ENCODE data around the gene AREG. TPM values are rescaled to one million over a fixed set of nuclear protein-coding genes. Genes with fewer than 3 reads are reported as not detected.

AREG gene
- total and polyA plus RNA-seq, 2 experiments from 2014 or later: 128 to 129 TPM

DNA sequence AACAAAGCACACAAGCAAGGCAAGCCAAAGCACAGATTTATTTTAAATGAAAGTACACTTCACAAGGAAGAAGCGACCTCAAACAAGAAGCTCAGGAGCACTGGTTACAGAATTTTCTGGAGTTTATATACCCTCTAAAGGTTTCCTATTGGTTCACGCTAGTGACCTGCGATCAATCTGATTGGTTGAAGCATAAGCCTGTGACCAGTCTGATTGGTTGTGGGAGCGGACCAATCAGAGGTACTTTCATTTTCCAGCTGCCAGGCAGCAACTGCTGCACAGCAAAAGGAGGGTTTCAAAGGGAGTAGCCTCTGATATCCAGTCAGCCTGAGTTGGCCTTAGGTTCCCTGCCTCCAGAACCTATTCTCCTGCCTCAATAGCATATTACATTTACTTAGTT lies 4.6 kb upstream of the AREG start:
- H3K27ac ChIP-seq: no peak overlapping the region
- no peak for DNase-seq (ENCODE audit: low spot score)
- H2AFZ ChIP-seq: no peak overlapping the region
- no peaks in the 10 kb centered on the region for H4K20me1 ChIP-seq (ENCODE audit: insufficient read depth, poor library complexity, severe bottlenecking)
- H3K9me3 ChIP-seq (ENCODE audit: low read depth): no peaks in the 10 kb centered on the region
- no peaks in the 10 kb centered on the region for H3K79me2 ChIP-seq
- no peaks in the 10 kb centered on the region for H3K27me3 ChIP-seq
- H3K36me3 ChIP-seq (replicated peaks; ENCODE audit: insufficient read depth, low read depth): no peaks in the 10 kb centered on the region
- H3K4me3 ChIP-seq: no peak overlapping the region
- H3K4me1 ChIP-seq (ENCODE audit: insufficient read depth): no peaks in the 10 kb centered on the region
- H3K4me2 ChIP-seq: no peak overlapping the region
- TF ChIP-seq, protein P1, sequence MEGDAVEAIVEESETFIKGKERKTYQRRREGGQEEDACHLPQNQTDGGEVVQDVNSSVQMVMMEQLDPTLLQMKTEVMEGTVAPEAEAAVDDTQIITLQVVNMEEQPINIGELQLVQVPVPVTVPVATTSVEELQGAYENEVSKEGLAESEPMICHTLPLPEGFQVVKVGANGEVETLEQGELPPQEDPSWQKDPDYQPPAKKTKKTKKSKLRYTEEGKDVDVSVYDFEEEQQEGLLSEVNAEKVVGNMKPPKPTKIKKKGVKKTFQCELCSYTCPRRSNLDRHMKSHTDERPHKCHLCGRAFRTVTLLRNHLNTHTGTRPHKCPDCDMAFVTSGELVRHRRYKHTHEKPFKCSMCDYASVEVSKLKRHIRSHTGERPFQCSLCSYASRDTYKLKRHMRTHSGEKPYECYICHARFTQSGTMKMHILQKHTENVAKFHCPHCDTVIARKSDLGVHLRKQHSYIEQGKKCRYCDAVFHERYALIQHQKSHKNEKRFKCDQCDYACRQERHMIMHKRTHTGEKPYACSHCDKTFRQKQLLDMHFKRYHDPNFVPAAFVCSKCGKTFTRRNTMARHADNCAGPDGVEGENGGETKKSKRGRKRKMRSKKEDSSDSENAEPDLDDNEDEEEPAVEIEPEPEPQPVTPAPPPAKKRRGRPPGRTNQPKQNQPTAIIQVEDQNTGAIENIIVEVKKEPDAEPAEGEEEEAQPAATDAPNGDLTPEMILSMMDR (IDR thresholded peaks at IDR 0.05; ENCODE audit: poor library complexity): no peak
- no peak for TF ChIP-seq EZH2phosphoT487 (IDR thresholded peaks at IDR 0.05; ENCODE audit: low read depth, severe bottlenecking, unreplicated experiment)
- no peak for TF ChIP-seq EZH2 (IDR thresholded peaks at IDR 0.05; ENCODE audit: borderline replicate concordance)
- no peaks in the 10 kb centered on the region for H3K9me2 ChIP-seq (replicated peaks; ENCODE audit: insufficient read depth)
- 87% methylated on average over 4 of the region's 4 CpGs for WGBS (ENCODE audit: low lambda C conversion rate, missing lambda C conversion rate)

DNA sequence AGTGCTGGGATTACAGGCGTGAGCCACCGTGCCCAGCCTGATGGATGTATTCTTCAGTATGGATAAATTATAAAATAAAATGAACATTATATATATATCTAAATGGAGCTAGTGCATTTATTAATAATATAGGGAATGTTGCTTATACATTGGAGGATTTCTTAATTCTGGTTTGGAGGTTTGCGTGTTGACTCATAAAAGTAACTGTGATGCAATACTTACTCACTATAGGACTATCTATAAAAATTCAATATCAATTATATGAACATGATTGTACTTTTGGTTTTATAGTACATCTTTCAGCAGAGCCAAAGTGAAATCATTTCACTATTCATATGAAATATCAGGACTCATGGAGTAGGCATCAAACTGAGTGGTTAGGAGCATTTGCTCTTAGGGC lies 3.2 kb upstream of the AREG start:
- no peaks in the 10 kb centered on the region for H3K36me3 ChIP-seq (replicated peaks; ENCODE audit: insufficient read depth, low read depth)
- H3K9me3 ChIP-seq (ENCODE audit: low read depth): no peaks in the 10 kb centered on the region
- H3K9me2 ChIP-seq (replicated peaks; ENCODE audit: insufficient read depth): no peaks in the 10 kb centered on the region
- no peaks in the 10 kb centered on the region for H3K27me3 ChIP-seq
- TF ChIP-seq, protein P1 (IDR thresholded peaks at IDR 0.05; ENCODE audit: poor library complexity): no peak
- TF ChIP-seq EZH2phosphoT487 (IDR thresholded peaks at IDR 0.05; ENCODE audit: low read depth, severe bottlenecking, unreplicated experiment) (no peak), EZH2 (IDR thresholded peaks at IDR 0.05; ENCODE audit: borderline replicate concordance) (no peak)
- H3K4me1 ChIP-seq (ENCODE audit: insufficient read depth): no peaks in the 10 kb centered on the region
- no peak overlapping the region for H3K4me3 ChIP-seq
- H2AFZ ChIP-seq: no peak overlapping the region
- no peaks in the 10 kb centered on the region for H4K20me1 ChIP-seq (ENCODE audit: insufficient read depth, poor library complexity, severe bottlenecking)
- H3K4me2 ChIP-seq: no peak overlapping the region
- over 99% methylated on average over 3 of the region's 3 CpGs for WGBS (ENCODE audit: low lambda C conversion rate, missing lambda C conversion rate)
- peaks cover 3% of the 10 kb centered on the region for H3K79me2 ChIP-seq
- H3K27ac ChIP-seq: no peak overlapping the region
- no peak for DNase-seq (ENCODE audit: low spot score)

DNA sequence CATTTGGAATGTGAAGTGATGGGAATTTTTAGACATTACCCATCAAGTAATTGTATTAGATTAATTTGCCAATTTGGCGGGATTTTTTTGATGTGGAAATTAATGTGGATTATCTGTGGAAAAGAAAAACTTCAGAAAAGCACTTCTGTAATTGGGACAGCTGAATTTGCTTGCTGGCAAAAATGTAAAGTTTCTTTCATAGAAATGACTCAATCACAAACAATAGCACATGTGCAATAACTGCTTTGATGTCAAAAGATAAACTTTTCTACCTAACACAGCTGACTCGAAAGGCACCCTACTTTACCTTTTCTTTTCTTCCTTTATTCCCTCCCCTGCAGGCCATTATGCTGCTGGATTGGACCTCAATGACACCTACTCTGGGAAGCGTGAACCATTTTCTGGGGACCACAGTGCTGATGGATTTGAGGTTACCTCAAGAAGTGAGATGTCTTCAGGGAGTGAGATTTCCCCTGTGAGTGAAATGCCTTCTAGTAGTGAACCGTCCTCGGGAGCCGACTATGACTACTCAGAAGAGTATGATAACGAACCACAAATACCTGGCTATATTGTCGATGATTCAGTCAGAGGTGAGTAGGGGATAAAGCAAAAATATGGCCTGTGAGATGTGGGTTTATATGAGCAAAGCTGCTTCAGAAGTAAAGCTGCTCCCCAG lies 1.4 kb downstream of the AREG start:
- peaks cover 7% of the 10 kb centered on the region for H3K79me2 ChIP-seq
- peak overlapping the region; percentile 12 for H3K4me3 ChIP-seq
- H3K4me2 ChIP-seq: peak overlapping the region; percentile 91
- peak overlapping the region; percentile 56 for H3K27ac ChIP-seq
- no peak for DNase-seq (ENCODE audit: low spot score)
- WGBS (ENCODE audit: low lambda C conversion rate, missing lambda C conversion rate): 75% methylated on average over 8 of the region's 8 CpGs
- no peaks in the 10 kb centered on the region for H3K27me3 ChIP-seq
- H3K9me2 ChIP-seq (replicated peaks; ENCODE audit: insufficient read depth): no peaks in the 10 kb centered on the region
- no peaks in the 10 kb centered on the region for H4K20me1 ChIP-seq (ENCODE audit: insufficient read depth, poor library complexity, severe bottlenecking)
- no peaks in the 10 kb centered on the region for H3K36me3 ChIP-seq (replicated peaks; ENCODE audit: insufficient read depth, low read depth)
- TF ChIP-seq, protein P1 (IDR thresholded peaks at IDR 0.05; ENCODE audit: poor library complexity): no peak
- no peak for TF ChIP-seq EZH2 (IDR thresholded peaks at IDR 0.05; ENCODE audit: borderline replicate concordance)
- TF ChIP-seq EZH2phosphoT487 (IDR thresholded peaks at IDR 0.05; ENCODE audit: low read depth, severe bottlenecking, unreplicated experiment): no peak
- no peak overlapping the region for H2AFZ ChIP-seq
- no peaks in the 10 kb centered on the region for H3K9me3 ChIP-seq (ENCODE audit: low read depth)
- H3K4me1 ChIP-seq (ENCODE audit: insufficient read depth): no peaks in the 10 kb centered on the region
